CD4-positive, alpha-beta T cell (primary cell): ENCODE results near the gene PITX3. TPM values are rescaled to one million over a fixed set of nuclear protein-coding genes. Genes with fewer than 3 reads are reported as not detected.

Experiments
- ATAC-seq: fragments of 200-7000 bp; cut with Tn5 transposase; one replicate; pipeline ENCODE4 v1.10.0; 2022; ENCODE audit warnings: mild to moderate bottlenecking; ENCODE audit not compliant: poor library complexity
- CTCF ChIA-PET: fragments of 350-600 bp; sonication (Branson Sonifier 250); formaldehyde crosslinking; loops from one replicate; lab custom pipeline; 2021; ENCODE audit warnings: antibody characterized with exemption, inconsistent platforms; lab: Charles Lee
- POLR2A ChIA-PET: fragments of 350-600 bp; sonication (Branson Sonifier 250); formaldehyde crosslinking; loops from one replicate; lab custom pipeline; 2021; ENCODE audit warnings: antibody characterized with exemption, inconsistent platforms; lab: Charles Lee
- DNase-seq, 14 experiments: peaks; one replicate each; pipeline ENCODE4 v3.0.0-alpha.2; 2013 to 2020; ENCODE audit warnings: mixed read lengths in 2 of 14
- H3K27ac ChIP-seq, 2 donors: one replicate each; pipeline versions ENCODE4 v1.5.1 to v1.7.0; 2013; ENCODE audit warnings: low read length in 2 of 2, low read depth in 1 of 2, mild to moderate bottlenecking in 1 of 2
- H3K27me3 ChIP-seq, 2 experiments: 1 replicate in 1 of 2; 2 replicates in 1 of 2; pipeline versions ENCODE4 v1.6.1 to v1.7.0; 2013; ENCODE audit warnings: low read length in 2 of 2, control low read depth in 1 of 2, mild to moderate bottlenecking in 1 of 2, moderate library complexity in 1 of 2; ENCODE audit not compliant: insufficient read depth in 2 of 2, control insufficient read depth in 1 of 2
- H3K36me3 ChIP-seq: one replicate; pipeline ENCODE4 v1.6.1; 2013; ENCODE audit warnings: low read length, control low read depth; ENCODE audit not compliant: insufficient read depth
- H3K4me1 ChIP-seq: one replicate; pipeline ENCODE4 v1.6.1; 2013; ENCODE audit warnings: low read length, control low read depth; ENCODE audit not compliant: insufficient read depth
- H3K4me3 ChIP-seq: one replicate; pipeline ENCODE4 v1.5.1; 2013; ENCODE audit warnings: mild to moderate bottlenecking, low read length, moderate library complexity
- H3K9me3 ChIP-seq, 2 experiments: 1 replicate in 1 of 2; 2 replicates in 1 of 2; pipeline versions ENCODE4 v1.6.1 to v1.7.0; 2013; ENCODE audit warnings: low read length in 2 of 2, mild to moderate bottlenecking in 2 of 2, control low read depth in 1 of 2, moderate library complexity in 1 of 2; ENCODE audit not compliant: control insufficient read depth in 1 of 2, insufficient read depth in 1 of 2
- H3K27ac Mint-ChIP-seq: one replicate; pipeline ENCODE4 v1.8.0; 2020; ENCODE audit warnings: mixed read lengths
- H3K27me3 Mint-ChIP-seq: one replicate; pipeline ENCODE4 v1.8.0; 2021; ENCODE audit warnings: mixed read lengths
- H3K36me3 Mint-ChIP-seq: one replicate; pipeline ENCODE4 v1.8.0; 2021; ENCODE audit warnings: low read depth, mixed read lengths
- H3K4me1 Mint-ChIP-seq: one replicate; pipeline ENCODE4 v1.8.0; 2021; ENCODE audit warnings: low read depth, mixed read lengths
- H3K4me3 Mint-ChIP-seq: one replicate; pipeline ENCODE4 v1.8.0; 2020; ENCODE audit warnings: mild to moderate bottlenecking, mixed read lengths
- H3K9me3 Mint-ChIP-seq: one replicate; pipeline ENCODE4 v1.8.0; 2020; ENCODE audit warnings: mixed read lengths
- CTCF ChIP-seq: fragments of 200-600 bp; IDR thresholded peaks from one replicate; pipeline ENCODE4 v1.8.0; 2022; ENCODE audit warnings: antibody characterized with exemption, mild to moderate bottlenecking
- intact Hi-C, 2 experiments: fragments of 100-400 bp; cut with DNase I in 1 of 2; cut with micrococcal nuclease in 1 of 2; formaldehyde crosslinking; loops; one replicate each; pipeline versions ENCODE4 v1.15.1 to v1.9.0; 2023 to 2025; cut with DNase I, micrococcal nuclease
- total RNA-seq, 174 experiments: library from RNA in 2 of 174; stranded (reverse) in 2 of 174; gene quantifications; one replicate each; pipeline ENCODE4 v1.2.3 and lab custom pipeline; 2021 to 2026

PITX3 gene
- total RNA-seq, 2 experiments from 2014 or later: not detected

GRCh38 chr10:102200751-102201640 is 40.3 kb downstream of the PITX3 start:
- H3K27me3 ChIP-seq: peaks cover 0 to 3% of the 10 kb centered on the region in 2 experiments
- H3K36me3 Mint-ChIP-seq: no peaks in the 10 kb centered on the region
- ChIA-PET POLR2A (no interaction called here), CTCF (no interaction called here)
- H3K9me3 ChIP-seq: peaks cover 10% of the 10 kb centered on the region in 2 experiments
- H3K27ac Mint-ChIP-seq: no peak overlapping the region
- ATAC-seq: no peak
- peaks cover 5% of the 10 kb centered on the region for H3K27me3 Mint-ChIP-seq
- H3K4me1 Mint-ChIP-seq: no peaks in the 10 kb centered on the region
- no peaks in the 10 kb centered on the region for H3K36me3 ChIP-seq
- no peak for TF ChIP-seq CTCF
- H3K4me3 Mint-ChIP-seq: no peak overlapping the region
- intact Hi-C loops: no loop called here
- no peak for DNase-seq
- H3K27ac ChIP-seq: no peak overlapping the region
- H3K9me3 Mint-ChIP-seq: peaks cover 2% of the 10 kb centered on the region
- H3K4me3 ChIP-seq: no peak overlapping the region
- no peaks in the 10 kb centered on the region for H3K4me1 ChIP-seq

- Histone ChIP-seq H3K27ac (no peak overlapping the region), H3K27me3 (peaks cover 0 to 3% of the 10 kb centered on the region in 2 experiments), H3K4me3 (no peak overlapping the region), H3K36me3 (no peaks in the 10 kb centered on the region), H3K9me3 (no peaks in the 10 kb centered on the region), H3K4me1 (no peaks in the 10 kb centered on the region)
- no peak for ATAC-seq
- CTCF ChIA-PET: no interaction called here
- H3K9me3 Mint-ChIP-seq: no peaks in the 10 kb centered on the region
- no peak for TF ChIP-seq CTCF
- peaks cover 5% of the 10 kb centered on the region for H3K27me3 Mint-ChIP-seq
- no peaks in the 10 kb centered on the region for H3K4me1 Mint-ChIP-seq
- no peak overlapping the region for H3K4me3 Mint-ChIP-seq
- POLR2A ChIA-PET: no interaction called here
- intact Hi-C loops: no loop called here
- H3K27ac Mint-ChIP-seq: no peak overlapping the region
- no peak for DNase-seq
- H3K36me3 Mint-ChIP-seq: no peaks in the 10 kb centered on the region
Observed at GRCh38 chr10:102198027-102198426, 43.3 kb downstream of the PITX3 start.

DNA sequence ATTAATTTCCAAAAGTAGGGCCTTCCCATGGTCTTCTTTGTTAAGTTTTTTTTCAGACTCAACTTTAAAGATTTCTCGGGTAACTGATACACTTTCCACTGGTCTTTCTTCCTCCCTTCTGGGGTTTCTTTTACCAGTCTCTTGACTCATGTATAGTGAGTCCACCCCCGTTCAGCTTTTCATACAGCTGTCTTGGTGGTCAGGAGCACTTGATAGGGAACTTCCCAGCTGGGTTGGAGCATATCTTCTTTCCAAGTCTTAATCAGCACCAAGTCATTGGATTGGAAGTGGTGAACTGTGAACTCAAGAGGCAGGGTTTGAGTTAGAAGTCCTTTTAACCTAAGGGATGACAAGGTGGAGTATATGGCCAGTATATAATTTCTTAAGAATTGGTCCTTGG is 44.4 kb downstream of the PITX3 start:
- DNase-seq (no peak), ATAC-seq (no peak)
- ChIA-PET CTCF (no interaction called here), POLR2A (no interaction called here)
- H3K9me3 ChIP-seq: peaks cover 0 to 8% of the 10 kb centered on the region in 2 experiments
- no peaks in the 10 kb centered on the region for H3K36me3 ChIP-seq
- H3K27ac ChIP-seq: no peak overlapping the region
- no peak for TF ChIP-seq CTCF
- Mint-ChIP-seq H3K27ac (no peak overlapping the region), H3K36me3 (no peaks in the 10 kb centered on the region), H3K27me3 (peaks cover 5% of the 10 kb centered on the region), H3K4me3 (no peak overlapping the region), H3K9me3 (no peaks in the 10 kb centered on the region), H3K4me1 (no peaks in the 10 kb centered on the region)
- H3K4me1 ChIP-seq: no peaks in the 10 kb centered on the region
- H3K27me3 ChIP-seq: peaks cover 0 to 3% of the 10 kb centered on the region in 2 experiments
- intact Hi-C loops: no loop called here
- no peak overlapping the region for H3K4me3 ChIP-seq
